ENCODE results near the gene NBEAL2. TPM values are rescaled to one million over a fixed set of nuclear protein-coding genes. Genes with fewer than 3 reads are reported as not detected.

Gene NBEAL2
- total and polyA plus RNA-seq, 2 of the 4 experiments (the other 2 are of a cell fraction) = 2.2 to 12.5 TPM

- Histone ChIP-seq H3K9ac (ENCODE audit: low read depth, low read length) (no peak overlapping the region), H2BK15ac (ENCODE audit: low read depth, low read length) (no peak overlapping the region), H3K4me3 (ENCODE audit: insufficient read depth, low read depth, low read length) (no peak overlapping the region), H4K5ac (ENCODE audit: low read depth, low read length) (no peak overlapping the region), H3K9me3 (ENCODE audit: control insufficient read depth, insufficient read depth, low read length) (no peaks in the 10 kb centered on the region), H3K36me3 (ENCODE audit: control insufficient read depth, insufficient read depth, low read length) (peaks cover 8% of the 10 kb centered on the region), H3K27ac (ENCODE audit: insufficient read depth, low read length) (no peak overlapping the region), H3K9me1 (ENCODE audit: insufficient read depth, low read length) (no peaks in the 10 kb centered on the region), H3K4ac (ENCODE audit: low read depth, low read length) (no peak overlapping the region), H4K20me1 (ENCODE audit: insufficient read depth, low read length) (peaks cover 4% of the 10 kb centered on the region; the same call in 1 of the 2 replicates), H3K4me2 (ENCODE audit: low read depth, low read length) (no peak overlapping the region), H2AK5ac (ENCODE audit: low read depth, low read length) (no peak overlapping the region), H3K4me1 (ENCODE audit: control insufficient read depth, insufficient read depth, low read length) (no peaks in the 10 kb centered on the region), H4K8ac (ENCODE audit: low read depth in 2 of 2, low read length in 2 of 2) (no peak overlapping the region), H3K27me3 (ENCODE audit: control insufficient read depth, insufficient read depth, low read length) (no peaks in the 10 kb centered on the region), H3K23ac (ENCODE audit: low read depth, low read length) (no peak overlapping the region), H2AK9ac (replicated peaks; ENCODE audit: low read depth, low read length, poor library complexity) (no peak overlapping the region), H4K91ac (ENCODE audit: insufficient read depth, low read depth, low read length) (no peak overlapping the region), H2AFZ (replicated peaks; ENCODE audit: low read length, poor library complexity) (no peak overlapping the region), H3K14ac (replicated peaks; ENCODE audit: low read depth, low read length) (no peak overlapping the region), H3K56ac (ENCODE audit: extremely low read depth, insufficient read depth, low read length) (no peak overlapping the region), H3K79me1 (ENCODE audit: low read depth in 1 of 2, low read length in 2 of 2) (peaks cover 15 to 48% of the 10 kb centered on the region in 2 experiments; a peak in 3 of 4 replicates), H3K18ac (ENCODE audit: low read depth, low read length) (no peak overlapping the region), H2BK120ac (ENCODE audit: low read depth, low read length) (no peak overlapping the region), H2BK20ac (ENCODE audit: low read depth, low read length) (no peak overlapping the region), H2BK5ac (ENCODE audit: low read depth, low read length, poor library complexity, severe bottlenecking) (no peak overlapping the region)
- DNase-seq (no peak), ATAC-seq (ENCODE audit: low read depth) (no peak)
- no peak for TF ChIP-seq NFE2L2 (IDR thresholded peaks at IDR 0.05; ENCODE audit: low read depth, low read length)
- TF ChIP-seq CEBPB (IDR thresholded peaks at IDR 0.05; ENCODE audit: low read depth, low read length) = 0 out of 2 replicates have a peak, but pooled peaks have one; percentile 5
- CTCF ChIA-PET = no interaction called here
- POLR2A ChIA-PET (ENCODE audit: unreplicated experiment) = no interaction called here
- in situ Hi-C loops (cut with MboI; ENCODE audit: low sequenced_read_pairs) = no loop called here
- BruUV-seq (replicated peaks) = no TSS peak
- intact Hi-C loops (cut with micrococcal nuclease) = no loop called here
- dilution Hi-C loops (cut with HindIII; ENCODE audit: low sequenced_read_pairs, unreplicated experiment) = no loop called here
Measured at GRCh38 chr3:47047673-47048072, 68.2 kb downstream of the NBEAL2 start.
